Measurements from ENCODE around the gene FUOM.
A peak's percentile ranks its signal among the peaks of the same experiment; 100 is the strongest.

Gene FUOM

DNA sequence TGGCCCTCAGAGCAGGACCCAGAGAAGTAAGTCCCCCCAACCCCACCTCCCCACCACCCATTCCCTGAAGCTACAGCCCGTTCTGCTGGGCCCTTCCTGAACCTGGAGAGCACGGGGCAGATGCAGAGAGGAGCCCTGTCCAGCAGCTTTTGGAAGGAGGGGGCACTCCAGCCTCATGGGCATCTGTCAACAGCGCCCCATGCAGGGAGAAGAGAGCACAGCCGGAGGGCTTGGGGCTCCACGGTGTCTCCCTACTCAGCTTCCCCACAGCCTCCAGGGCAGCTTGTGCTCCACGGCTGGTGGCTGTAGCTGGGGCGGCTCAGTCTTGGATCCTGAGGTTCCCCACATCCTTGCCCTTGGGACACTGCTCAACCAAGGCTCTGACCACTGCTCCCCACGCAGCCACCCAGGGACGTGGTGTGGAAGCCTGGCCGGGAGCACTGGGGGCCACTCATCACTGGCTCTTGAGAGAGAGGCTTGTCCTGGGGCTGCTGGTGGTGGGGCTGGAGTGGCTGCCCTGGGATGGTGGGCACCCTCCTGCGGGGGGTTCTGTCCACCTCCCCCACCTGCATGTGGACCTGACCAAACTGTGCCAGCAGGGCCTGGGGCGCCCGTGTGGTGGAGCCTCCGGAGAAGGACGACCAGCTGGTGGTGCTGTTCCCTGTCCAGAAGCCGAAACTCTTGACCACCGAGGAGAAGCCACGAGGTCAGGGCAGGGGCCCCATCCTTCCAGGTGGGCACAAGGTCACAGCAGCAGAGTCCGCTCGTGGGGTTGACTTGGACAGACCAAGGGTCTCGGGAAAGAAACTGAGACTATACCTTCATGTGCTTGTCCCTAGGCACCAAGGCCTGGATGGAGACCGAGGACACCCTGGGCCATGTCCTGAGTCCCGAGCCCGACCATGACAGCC, 6.2 kb downstream of the FUOM start:
- no peak for DNase-seq (ENCODE audit: low read depth, low spot score)

- DNase-seq (ENCODE audit: low read depth, low spot score), result no peak
Measured at GRCh38 chr10:133350950-133351329, 6.9 kb downstream of the FUOM start.

GRCh38 chr10:133350283-133350949, 7.4 kb downstream of the FUOM start:
- DNase-seq (ENCODE audit: low read depth, low spot score), result no peak

DNA sequence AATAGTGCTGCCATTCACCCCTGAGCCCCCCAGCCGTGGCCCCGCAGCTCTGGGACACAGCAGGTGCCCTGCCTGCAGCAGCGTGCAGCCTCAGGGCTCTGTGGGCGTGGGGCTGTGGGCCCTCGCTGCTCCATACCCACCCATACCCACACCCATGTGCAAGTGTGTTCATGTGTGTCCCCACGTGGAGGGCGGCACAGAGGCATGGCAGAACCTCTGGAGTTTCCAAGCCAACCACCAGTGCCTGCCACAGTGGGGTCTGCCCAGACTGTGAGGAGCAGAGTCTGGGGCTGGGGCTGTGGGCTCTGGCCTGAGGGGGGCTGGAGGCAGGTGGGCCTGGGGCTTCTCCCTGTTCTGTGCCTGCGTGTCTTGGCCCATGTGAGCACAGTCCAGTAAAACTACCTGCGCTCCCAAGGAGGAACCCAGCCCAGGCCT, 8.2 kb downstream of the FUOM start:
- no peak for DNase-seq (ENCODE audit: low read depth, low spot score)

DNA sequence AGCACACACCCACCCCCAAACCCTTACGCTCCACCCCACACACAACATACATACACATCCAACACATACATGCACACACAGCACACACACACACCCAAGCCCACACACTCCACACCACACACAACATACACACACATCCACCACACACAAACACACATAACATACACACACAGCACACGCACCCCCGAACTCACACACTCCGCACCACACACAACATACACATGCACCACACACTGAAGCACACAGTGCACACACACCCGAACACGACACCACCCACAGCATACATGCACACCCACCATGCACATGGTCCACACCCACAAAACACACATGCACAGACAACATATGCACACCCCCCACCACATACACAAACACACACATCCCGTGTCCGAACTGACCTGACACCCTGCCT, 8.7 kb downstream of the FUOM start:
- DNase-seq (ENCODE audit: low read depth, low spot score), result no peak

GRCh38 chr10:133347710-133348517, 9.9 kb downstream of the FUOM start:
- DNase-seq (ENCODE audit: low read depth, low spot score), result no peak

GRCh38 chr10:133346413-133346812, 11.4 kb downstream of the FUOM start:
- DNase-seq (ENCODE audit: low read depth, low spot score), result no peak

- no peak for DNase-seq (ENCODE audit: low read depth, low spot score)
Measured at GRCh38 chr10:133344236-133344635, 13.6 kb downstream of the FUOM start.

- no peak for DNase-seq (ENCODE audit: low read depth, low spot score)
Measured at GRCh38 chr10:133343558-133343957, 14.3 kb downstream of the FUOM start.

DNA sequence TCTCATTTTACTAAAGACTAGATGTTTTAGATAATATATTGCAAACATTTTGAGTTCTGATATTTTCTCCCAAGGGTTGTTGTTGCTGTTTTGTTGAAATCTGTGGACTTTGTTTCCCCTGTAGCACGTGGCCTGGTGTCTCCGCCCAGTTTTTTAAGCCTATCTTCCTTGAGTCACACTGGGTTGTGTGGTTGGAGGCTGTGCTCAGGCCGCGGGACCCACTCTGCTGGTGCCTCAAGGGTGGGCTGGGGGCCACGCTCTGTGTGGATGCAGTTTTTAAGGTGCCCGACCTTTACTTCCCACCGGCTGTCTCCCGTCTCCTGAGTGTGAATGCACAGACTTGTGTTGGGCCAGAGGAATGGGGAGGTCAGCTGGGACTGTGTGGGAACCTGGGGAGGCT, 14.9 kb downstream of the FUOM start:
- DNase-seq (ENCODE audit: low read depth, low spot score), result no peak

GRCh38 chr10:133341983-133342382, 15.8 kb downstream of the FUOM start:
- DNase-seq (ENCODE audit: low read depth, low spot score), result no peak

DNA sequence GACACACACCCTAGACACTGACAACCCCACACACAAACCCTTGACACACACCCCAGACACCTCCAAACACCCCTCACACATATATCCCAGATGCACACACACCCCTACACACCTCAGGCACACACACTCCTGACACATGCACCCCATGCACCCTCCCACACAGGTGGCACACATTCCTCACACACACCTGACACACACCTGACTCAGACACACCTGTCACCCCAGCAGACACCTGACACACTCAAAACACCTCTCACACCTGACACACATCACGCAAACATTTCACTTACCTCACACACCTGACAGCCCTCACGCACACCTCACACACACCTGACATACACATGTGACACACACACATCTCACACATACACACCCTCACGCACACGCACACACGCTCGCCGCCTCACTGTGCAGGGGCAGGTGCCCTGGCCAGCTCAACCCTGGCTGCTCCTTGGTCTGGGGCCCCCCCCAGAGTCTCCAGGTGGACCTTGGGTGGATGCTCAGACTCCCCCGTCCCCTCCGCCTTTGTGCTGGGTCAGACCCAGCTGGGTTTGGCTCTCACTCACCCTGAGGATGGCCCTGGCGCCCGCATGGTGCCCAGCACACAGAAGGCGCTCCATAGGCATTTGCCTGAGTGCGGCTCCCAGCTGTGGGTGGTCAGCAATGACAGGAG, 18.0 kb downstream of the FUOM start:
- no peak for DNase-seq (ENCODE audit: low read depth, low spot score)

DNA sequence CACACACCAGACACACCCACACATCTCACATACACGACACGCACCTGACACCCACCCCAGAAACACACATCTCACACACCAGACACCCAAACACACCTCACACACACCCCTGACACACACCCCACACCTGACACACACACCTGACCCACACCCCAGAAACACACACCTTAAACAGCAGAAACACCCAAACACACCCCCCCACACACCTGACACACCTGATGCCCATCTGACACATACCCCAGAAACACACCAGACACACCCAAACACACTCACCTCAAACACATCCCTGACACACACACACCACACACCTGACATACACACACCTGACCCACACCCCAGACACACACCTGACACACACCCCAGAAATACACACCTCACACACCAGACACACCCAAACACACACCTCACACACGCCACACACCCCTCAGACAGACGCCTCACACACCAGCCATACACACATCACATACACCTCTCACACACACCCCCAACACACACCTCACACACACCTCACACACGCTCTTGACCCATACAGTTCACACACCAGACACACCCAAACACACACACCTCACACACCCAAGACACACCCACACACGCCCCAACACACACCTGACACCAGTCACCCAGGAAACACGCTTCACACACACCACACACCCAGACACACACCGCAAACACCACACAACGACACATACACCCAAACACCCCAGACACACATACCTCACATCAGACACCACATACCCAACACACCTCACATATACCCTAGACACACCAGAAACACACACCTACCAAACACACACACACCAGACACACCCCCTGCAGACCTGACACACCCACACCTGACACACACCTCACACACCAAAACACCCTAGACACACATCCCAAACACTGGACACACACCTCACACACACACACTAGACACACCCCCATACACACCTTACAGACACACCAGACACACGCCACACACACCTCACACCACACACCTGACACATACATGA, 19.4 kb downstream of the FUOM start:
- no peak for DNase-seq (ENCODE audit: low read depth, low spot score)

GRCh38 chr10:133337370-133337725, 20.5 kb downstream of the FUOM start:
- no peak for DNase-seq (ENCODE audit: low read depth, low spot score)

DNA sequence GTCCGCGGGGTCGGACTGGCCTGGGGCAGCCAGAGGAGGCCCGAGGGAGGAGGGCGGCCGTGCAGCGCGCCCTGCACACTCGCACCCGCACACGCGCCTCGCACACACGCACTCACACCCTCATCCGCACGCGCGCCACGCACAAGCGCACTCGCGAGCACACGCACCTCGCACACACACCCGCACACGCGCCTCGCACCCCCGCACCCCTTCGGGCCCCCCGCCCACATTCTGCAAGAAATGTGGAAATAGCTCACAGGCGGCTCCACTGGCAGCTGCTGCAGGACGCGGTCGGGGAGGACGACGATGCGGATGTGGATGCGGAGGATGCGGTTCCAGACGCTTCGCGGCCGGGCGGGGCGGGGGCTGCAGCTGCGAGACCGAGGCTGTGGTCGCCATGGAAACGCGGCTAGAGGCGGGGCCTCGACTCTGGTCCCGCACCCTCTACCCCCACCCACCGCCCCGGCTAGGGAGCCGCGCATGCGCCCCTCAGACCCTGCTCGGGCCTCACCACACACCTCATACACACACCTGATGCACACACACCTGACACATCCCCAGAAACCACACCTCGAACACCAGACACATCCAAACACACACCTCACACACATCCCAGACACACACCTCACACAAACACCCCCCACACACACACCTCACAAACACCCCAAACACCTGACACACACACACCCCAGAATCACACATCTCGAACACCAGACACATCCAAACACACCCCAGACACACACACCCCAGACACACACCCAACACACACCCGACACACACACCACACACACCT, 21.0 kb downstream of the FUOM start, which contains the start of gene CALY:
CALY (minus strand) TSS at position 320 of the 793 bp plus-strand sequence. CDS start 7,907 bp downstream, outside the sequence.
- peak; percentile 25 for DNase-seq (ENCODE audit: low read depth, low spot score)

DNA sequence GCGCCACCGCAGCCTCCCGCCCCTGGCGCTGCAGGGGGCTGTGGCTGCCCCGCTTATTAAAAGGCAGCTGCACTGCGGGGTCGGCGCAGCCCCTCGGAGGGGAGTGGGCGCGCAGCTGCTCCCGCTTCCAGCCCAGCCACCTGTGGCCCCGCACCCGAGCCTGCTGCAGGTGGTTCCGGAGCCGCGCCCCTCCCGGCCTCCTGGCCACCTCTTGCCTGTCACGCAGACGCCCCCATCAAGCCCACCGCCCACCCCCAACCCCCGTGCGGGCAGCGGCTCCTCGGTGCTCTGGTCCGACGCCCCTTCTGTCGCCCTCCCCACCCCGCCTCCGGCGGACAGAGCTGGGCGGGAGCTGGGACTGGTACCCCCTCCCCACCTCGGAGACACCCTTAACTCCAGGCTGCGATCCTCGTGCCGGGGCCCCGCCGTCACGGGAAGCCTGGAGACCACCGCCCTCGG, 21.7 kb downstream of the FUOM start:
- DNase-seq (ENCODE audit: low read depth, low spot score), result no peak

GRCh38 chr10:133335246-133336117, 22.3 kb downstream of the FUOM start:
- peak; percentile 50 for DNase-seq (ENCODE audit: low read depth, low spot score)

- no peak for DNase-seq (ENCODE audit: low read depth, low spot score)
Measured at GRCh38 chr10:133334503-133335245, 23.1 kb downstream of the FUOM start.

All from activated naive CD8-positive, alpha-beta T cell treated with anti-CD3 and anti-CD28 coated beads, Interleukin-2, amount 50 U/mL, for 16 hours (primary cell).